NCI-H2196 (cell line): Measurements from ENCODE around the gene TRIM38.
"Not testable (repeated sequence)": the region's sequence is repeated elsewhere in the genome, so short reads cannot be mapped to it uniquely, and the experiment has no call there.

Experiments used
- DNase-seq: peaks from one replicate; lab custom pipeline; 2025; ENCODE audit not compliant: unreplicated experiment; lab: John Stamatoyannopoulos, UW

TRIM38 gene

DNA sequence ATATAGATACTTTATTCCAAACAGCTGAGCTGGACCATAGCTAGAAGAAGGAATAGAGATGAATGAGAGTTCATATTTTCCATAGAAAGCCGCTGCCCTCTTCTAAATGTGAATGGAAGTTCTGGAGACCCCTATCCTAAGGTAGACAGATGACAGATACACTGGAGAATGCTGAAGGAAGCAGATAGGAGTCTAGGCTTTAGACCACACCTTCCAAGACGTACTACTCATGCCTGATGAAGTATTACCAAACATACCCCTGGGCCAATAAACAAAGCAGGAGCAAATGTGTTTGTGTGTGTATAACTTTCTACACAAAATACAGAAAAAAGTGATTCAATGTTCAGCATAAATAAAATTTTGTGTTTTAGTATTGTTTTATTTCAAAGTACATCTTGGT, 23.0 kb upstream of the TRIM38 start:
- DNase-seq, result no peak

DNA sequence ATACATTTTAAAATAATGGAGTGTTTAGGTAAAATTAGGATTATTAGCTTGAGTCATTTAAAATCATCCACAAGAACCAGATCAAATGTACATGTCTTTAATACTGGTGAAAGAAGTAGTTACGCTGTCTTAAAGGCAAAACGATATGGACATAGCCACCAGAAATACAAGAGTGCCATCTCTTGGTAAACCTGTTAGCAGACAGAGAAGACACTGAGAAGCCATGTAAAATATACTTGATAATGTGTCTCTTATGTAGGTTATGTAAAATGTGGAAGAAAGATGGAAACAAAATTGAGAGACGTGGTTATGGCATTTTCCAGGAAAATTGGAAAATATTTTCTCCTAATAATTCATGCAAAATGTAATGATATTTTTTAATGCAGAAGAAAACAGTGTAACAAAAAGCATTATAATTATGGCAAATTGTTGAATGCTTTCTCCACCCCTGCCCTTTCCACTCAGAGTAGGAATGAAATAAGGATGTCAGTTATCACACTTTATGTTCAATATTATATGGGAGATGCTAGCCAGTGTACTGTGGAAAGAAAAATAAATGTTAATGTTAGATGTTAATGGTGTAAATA, 19.9 kb upstream of the TRIM38 start:
- peak; percentile 47 for DNase-seq

DNA sequence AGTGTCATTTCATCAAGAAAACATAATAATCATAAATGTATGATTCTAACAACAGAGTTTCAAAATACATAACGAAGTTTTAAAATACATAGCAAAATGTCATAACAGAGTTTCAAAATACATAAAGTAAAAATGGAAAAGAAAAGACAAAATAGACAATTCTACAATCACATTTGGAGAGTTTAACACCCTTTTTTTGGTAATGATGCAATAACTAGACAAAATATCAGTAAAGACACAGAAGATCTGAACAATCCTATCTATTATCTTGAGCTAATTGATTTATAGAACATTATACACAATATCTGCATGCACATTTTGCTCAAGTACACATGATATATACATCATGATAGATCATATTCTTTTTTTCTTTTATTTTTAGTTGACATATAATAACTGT, 18.7 kb upstream of the TRIM38 start:
- no peak for DNase-seq

GRCh38 chr6:25944688-25945574, 17.7 kb upstream of the TRIM38 start:
- no peak for DNase-seq

GRCh38 chr6:25945738-25946137, 16.9 kb upstream of the TRIM38 start:
- DNase-seq, result not testable (repeated sequence)

- no peak for DNase-seq
Observed at GRCh38 chr6:25946631-25947030, 16.0 kb upstream of the TRIM38 start.

GRCh38 chr6:25947492-25947891, 15.1 kb upstream of the TRIM38 start:
- not testable (repeated sequence) for DNase-seq

- no peak for DNase-seq
Observed at GRCh38 chr6:25949695-25950094, 12.9 kb upstream of the TRIM38 start.

- no peak for DNase-seq
Observed at GRCh38 chr6:25950297-25950696, 12.3 kb upstream of the TRIM38 start.

GRCh38 chr6:25951296-25952032, 11.1 kb upstream of the TRIM38 start:
- DNase-seq, result no peak

GRCh38 chr6:25952535-25952934, 10.1 kb upstream of the TRIM38 start:
- no peak for DNase-seq

DNA sequence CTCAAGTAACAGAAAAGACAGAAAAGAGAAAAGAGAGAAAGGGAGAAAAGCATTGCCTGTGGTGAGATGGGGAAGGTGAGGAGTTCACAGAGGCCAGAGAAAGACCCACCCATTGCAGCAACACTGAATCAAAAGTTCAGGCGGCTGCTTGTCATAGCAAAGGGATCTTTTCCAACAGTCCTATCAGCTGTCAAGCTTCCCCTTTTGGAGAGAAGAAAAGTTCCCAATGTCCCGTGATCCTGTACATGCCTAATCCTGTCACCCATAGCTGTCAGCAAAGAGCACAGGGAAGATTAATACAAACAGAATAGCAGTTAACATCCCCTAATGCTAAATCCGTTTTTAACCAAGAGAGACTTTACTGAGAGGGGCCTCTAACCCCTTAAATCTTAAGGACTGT, 8.9 kb upstream of the TRIM38 start:
- DNase-seq, result no peak

- DNase-seq, result no peak
Observed at GRCh38 chr6:25954756-25955155, 7.8 kb upstream of the TRIM38 start.

GRCh38 chr6:25956226-25956625, 6.4 kb upstream of the TRIM38 start:
- DNase-seq, result no peak

DNA sequence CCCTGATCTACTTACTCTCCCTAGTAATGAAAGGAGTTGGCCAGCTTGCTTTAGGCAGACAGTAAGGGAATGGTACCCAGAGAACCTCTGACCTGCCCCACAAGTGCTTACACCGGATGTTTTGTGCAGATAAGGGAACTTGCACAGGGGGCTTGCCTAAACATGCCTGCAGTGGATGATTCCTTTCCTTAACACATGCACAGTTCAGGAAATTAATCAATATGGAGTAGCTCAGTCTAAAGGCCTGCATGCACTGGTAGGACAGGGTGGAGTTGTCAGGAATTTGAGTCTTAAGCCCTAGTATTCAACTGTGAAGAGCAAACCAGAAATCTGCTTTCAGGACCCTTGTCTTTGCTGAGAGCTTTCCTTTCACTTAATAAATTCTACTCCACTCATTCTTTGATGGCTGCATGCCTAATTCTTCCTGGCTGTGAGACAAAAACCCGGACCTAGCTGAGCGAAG, 3.9 kb upstream of the TRIM38 start:
- DNase-seq, result no peak

- DNase-seq, result no peak
Observed at GRCh38 chr6:25959890-25960536, 2.6 kb upstream of the TRIM38 start.

- DNase-seq, result no peak
Observed at GRCh38 chr6:25960734-25961133, 1.9 kb upstream of the TRIM38 start.

DNA sequence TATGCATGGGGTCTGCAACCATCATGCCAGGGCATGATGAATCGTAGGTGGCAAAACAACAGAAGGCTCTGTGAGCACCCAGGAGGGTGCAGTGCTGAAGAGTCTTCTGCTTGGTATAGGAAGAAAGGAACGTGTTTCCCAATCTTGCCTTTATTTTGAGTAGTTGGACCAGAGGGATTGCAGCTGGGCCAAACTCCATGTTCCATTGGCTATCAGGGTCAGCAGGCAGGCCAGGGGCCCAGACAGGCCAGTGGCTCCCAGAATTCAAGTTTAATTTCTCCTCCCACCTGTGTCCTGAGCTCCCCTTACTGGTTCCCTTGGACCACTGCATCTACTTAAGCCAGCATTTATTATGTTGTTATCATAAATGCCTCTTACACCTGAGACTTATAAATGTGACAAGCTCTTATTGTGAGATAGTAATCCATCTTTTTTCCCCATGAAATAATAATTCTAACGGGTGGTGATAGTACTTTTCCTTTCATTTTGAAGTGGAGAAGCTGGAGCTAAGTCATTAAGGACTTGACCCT, 918 bp upstream of the TRIM38 start:
- DNase-seq, result no peak

DNA sequence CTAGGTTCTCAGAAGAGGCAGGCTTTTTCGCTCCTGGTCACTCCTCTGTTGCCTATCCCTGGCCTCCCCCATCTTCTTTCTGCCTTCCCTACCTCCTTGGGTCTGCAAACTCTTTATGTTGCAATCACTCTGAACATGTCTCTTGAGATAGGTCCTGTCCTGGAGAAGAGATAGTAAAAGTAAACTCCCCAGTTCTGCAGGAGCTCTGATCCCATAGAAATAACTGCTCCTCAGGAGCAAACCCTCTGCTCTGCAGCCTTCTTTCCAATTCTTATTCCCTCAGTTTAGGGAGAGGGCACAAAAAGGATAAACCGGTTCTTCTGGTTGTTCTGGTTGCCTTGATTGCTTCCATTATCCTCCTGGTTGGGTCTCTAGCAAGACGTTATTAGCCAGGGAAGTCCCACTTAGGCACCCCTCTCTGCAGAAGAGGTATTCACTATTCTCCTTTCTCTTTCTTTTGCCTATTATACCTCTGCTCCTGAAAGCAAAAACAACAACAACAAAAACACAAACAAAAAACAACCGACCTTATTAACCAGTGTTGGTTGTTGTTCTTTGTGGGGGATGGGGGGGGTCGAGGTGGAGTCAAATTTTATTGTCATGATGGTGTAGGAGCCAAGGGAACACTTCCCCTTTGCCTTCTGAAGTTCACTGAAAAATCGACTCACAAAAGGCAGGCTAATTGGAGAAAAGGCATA, 973 bp downstream of the TRIM38 start:
- DNase-seq, result no peak

GRCh38 chr6:25965058-25965457, 2.5 kb downstream of the TRIM38 start:
- no peak for DNase-seq
